Endothelial cell of umbilical vein (primary cell): ENCODE data around the gene TBCD. TPM values are rescaled to one million over a fixed set of nuclear protein-coding genes. Genes with fewer than 3 reads are reported as not detected.

Source experiments
- BruUV-seq: library from RNA; stranded (reverse); fragments of 400-500 nt; replicated peaks from 2 replicates; lab custom pipeline; 2021; lab: Mats Ljungman, UMichigan
- CTCF ChIA-PET: fragments of 300-600, 350-600 bp; sonication (Branson Sonifier 250); formaldehyde crosslinking; loops from one replicate; lab custom pipeline; 2021; ENCODE audit warnings: antibody characterized with exemption, inconsistent platforms; lab: Charles Lee
- POLR2A ChIA-PET: fragments of 300-600, 350-600 bp; sonication (Branson Sonifier 250); formaldehyde crosslinking; loops from one replicate; lab custom pipeline; 2021; ENCODE audit warnings: antibody characterized with exemption, inconsistent platforms; lab: Charles Lee
- DNase-seq: peaks from one replicate; pipeline ENCODE4 v3.0.0-alpha.2; 2011; ENCODE audit warnings: low read depth, low spot score
- FAIRE-seq: peaks from 2 replicates; lab custom pipeline; 2011; peaks lifted over from hg19 to GRCh38; lab: Jason Lieb, UNC
- H2AFZ ChIP-seq: 2 replicates; pipeline ENCODE4 v1.6.0; 2012; ENCODE audit warnings: low read depth, low read length, control low read depth, inconsistent platforms
- H3K27ac ChIP-seq: 2 replicates; pipeline ENCODE4 v1.5.1; 2011; ENCODE audit warnings: low read depth, mild to moderate bottlenecking, control low read depth, low read length, moderate library complexity; ENCODE audit not compliant: insufficient read depth
- H3K27me3 ChIP-seq, 2 experiments: 2 replicates each; pipeline versions ENCODE4 v1.6.0 to v1.6.1; 2011; ENCODE audit warnings: low read length in 2 of 2, mixed read lengths in 1 of 2; ENCODE audit not compliant: control insufficient read depth in 2 of 2, insufficient read depth in 2 of 2
- H3K36me3 ChIP-seq, 2 experiments: 2 replicates in 1 of 2; 3 replicates in 1 of 2; pipeline ENCODE4 v1.5.1; 2011; ENCODE audit warnings: low read length in 2 of 2, mild to moderate bottlenecking in 1 of 2, moderate library complexity in 1 of 2; ENCODE audit not compliant: control insufficient read depth in 2 of 2, insufficient read depth in 2 of 2; ENCODE audit errors: extremely low read depth in 1 of 2
- H3K4me1 ChIP-seq: 3 replicates; pipeline ENCODE4 v1.5.1; 2011; ENCODE audit warnings: mild to moderate bottlenecking, low read length; ENCODE audit not compliant: control insufficient read depth, insufficient read depth; ENCODE audit errors: extremely low read depth
- H3K4me2 ChIP-seq: 2 replicates; pipeline ENCODE4 v1.6.1; 2011; ENCODE audit warnings: low read length, control low read depth, mixed read lengths; ENCODE audit not compliant: insufficient read depth
- H3K4me3 ChIP-seq, 3 experiments: fragments of 200-600 bp in 1 of 3; sonication (generic), shearing (Covaris generic) in 1 of 3; replicated peaks in 1 of 3; 2 replicates each; pipeline ENCODE4 v1.5.1; 2011 to 2016; ENCODE audit warnings: control low read depth in 3 of 3, low read length in 3 of 3, mild to moderate bottlenecking in 2 of 3, inconsistent platforms in 1 of 3, low read depth in 1 of 3, moderate library complexity in 1 of 3; ENCODE audit not compliant: insufficient read depth in 1 of 3
- H3K79me2 ChIP-seq: 2 replicates; pipeline ENCODE4 v1.6.0; 2012; ENCODE audit warnings: low read length, inconsistent platforms; ENCODE audit not compliant: control insufficient read depth, insufficient read depth
- H3K9ac ChIP-seq: replicated peaks from 2 replicates; pipeline ENCODE3; 2011; ENCODE audit warnings: low read length, control low read depth; ENCODE audit not compliant: insufficient read depth; ENCODE audit errors: extremely low read depth
- H3K9me1 ChIP-seq: replicated peaks from 3 replicates; pipeline ENCODE4 v1.6.0; 2011; ENCODE audit warnings: mild to moderate bottlenecking, low read length; ENCODE audit not compliant: control insufficient read depth, insufficient read depth; ENCODE audit errors: extremely low read depth
- H3K9me3 ChIP-seq: replicated peaks from 2 replicates; pipeline ENCODE4 v1.5.1; 2012; ENCODE audit warnings: low read length, inconsistent platforms; ENCODE audit not compliant: control insufficient read depth, insufficient read depth
- H4K20me1 ChIP-seq: replicated peaks from 2 replicates; pipeline ENCODE3; 2011; ENCODE audit warnings: mild to moderate bottlenecking, low read length; ENCODE audit not compliant: control insufficient read depth, insufficient read depth; ENCODE audit errors: extremely low read depth
- EZH2 ChIP-seq: IDR thresholded peaks from 2 replicates; pipeline ENCODE4 v1.6.1; 2012; ENCODE audit warnings: borderline replicate concordance, low read depth, mild to moderate bottlenecking, moderate library complexity, low read length, inconsistent platforms; ENCODE audit not compliant: severe bottlenecking
- FOS ChIP-seq: IDR thresholded peaks from 2 replicates; pipeline ENCODE4 v1.6.1; 2011; ENCODE audit warnings: mild to moderate bottlenecking, low read length, moderate library complexity, borderline replicate concordance; ENCODE audit not compliant: insufficient read depth
- GATA2 ChIP-seq: IDR thresholded peaks from 2 replicates; pipeline ENCODE4 v1.7.0; 2011; ENCODE audit warnings: low read depth, mild to moderate bottlenecking, moderate library complexity, mixed read lengths, low read length; ENCODE audit not compliant: insufficient read length, insufficient read depth
- JUN ChIP-seq: IDR thresholded peaks from 2 replicates; pipeline ENCODE4 v1.6.1; 2011; ENCODE audit warnings: borderline replicate concordance, low read depth; ENCODE audit not compliant: insufficient read length, insufficient read depth
- MYC ChIP-seq: IDR thresholded peaks from one replicate; pipeline ENCODE4 v1.6.1; 2011; ENCODE audit warnings: mild to moderate bottlenecking, low read depth, low read length
- POLR2A ChIP-seq: IDR thresholded peaks from 2 replicates; pipeline ENCODE4 v1.6.1; 2012; ENCODE audit warnings: low read depth, mild to moderate bottlenecking, control low read depth, low read length
- POLR2AphosphoS5 ChIP-seq: IDR thresholded peaks from 2 replicates; pipeline ENCODE4 v1.6.1; 2012; ENCODE audit warnings: low read depth, mild to moderate bottlenecking, control low read depth, low read length, moderate library complexity; ENCODE audit not compliant: insufficient read depth
- dilution Hi-C: fragments of 300-500 bp; cut with MboI; formaldehyde crosslinking; loops from one replicate; pipeline ENCODE4 v1.15.0; 2019; ENCODE audit warnings: low sequenced_read_pairs; ENCODE audit not compliant: extremely low pct_ligation_motif_present
- intact Hi-C: fragments of 100-400 bp; cut with micrococcal nuclease; formaldehyde crosslinking; loops from one replicate; pipeline ENCODE4 v1.10.0; 2022
- polyA plus RNA-seq, 4 experiments: library from polyadenylated mRNA; depleted of rRNA in 3 of 4; stranded (reverse) in 3 of 4; unstranded in 1 of 4; fragments of >200 nt; gene quantifications; 2 replicates each; pipeline versions ENCODE4 v1.2.1 to v1.2.3, GENCODE V29; 2011 to 2012; ENCODE audit warnings: missing spikeins in 1 of 4
- total RNA-seq: library from RNA; stranded (reverse); gene quantifications from 2 replicates; pipeline ENCODE4 v1.2.3, GENCODE V29; 2021
- TF ChIP-seq, protein P1 (sequence below), 2 donors: IDR thresholded peaks; 1 replicate in 1 of 2; 2 replicates in 1 of 2; pipeline ENCODE4 v1.5.1; 2011; ENCODE audit warnings: low read length in 2 of 2, mild to moderate bottlenecking in 2 of 2, moderate library complexity in 2 of 2, control low read depth in 1 of 2, inconsistent platforms in 1 of 2, low read depth in 1 of 2; ENCODE audit not compliant: insufficient read depth in 1 of 2; ENCODE audit errors: extremely low read depth in 1 of 2
- TF ChIP-seq, protein P2 (sequence below): IDR thresholded peaks from 2 replicates; pipeline ENCODE4 v1.6.1; 2011; ENCODE audit not compliant: insufficient read depth, insufficient read length

The TBCD gene
- total and polyA plus RNA-seq, 2 donors (not counting 3 experiments of a cell fraction or from before 2014, with no cell fraction given) = 121 to 145 TPM

DNA sequence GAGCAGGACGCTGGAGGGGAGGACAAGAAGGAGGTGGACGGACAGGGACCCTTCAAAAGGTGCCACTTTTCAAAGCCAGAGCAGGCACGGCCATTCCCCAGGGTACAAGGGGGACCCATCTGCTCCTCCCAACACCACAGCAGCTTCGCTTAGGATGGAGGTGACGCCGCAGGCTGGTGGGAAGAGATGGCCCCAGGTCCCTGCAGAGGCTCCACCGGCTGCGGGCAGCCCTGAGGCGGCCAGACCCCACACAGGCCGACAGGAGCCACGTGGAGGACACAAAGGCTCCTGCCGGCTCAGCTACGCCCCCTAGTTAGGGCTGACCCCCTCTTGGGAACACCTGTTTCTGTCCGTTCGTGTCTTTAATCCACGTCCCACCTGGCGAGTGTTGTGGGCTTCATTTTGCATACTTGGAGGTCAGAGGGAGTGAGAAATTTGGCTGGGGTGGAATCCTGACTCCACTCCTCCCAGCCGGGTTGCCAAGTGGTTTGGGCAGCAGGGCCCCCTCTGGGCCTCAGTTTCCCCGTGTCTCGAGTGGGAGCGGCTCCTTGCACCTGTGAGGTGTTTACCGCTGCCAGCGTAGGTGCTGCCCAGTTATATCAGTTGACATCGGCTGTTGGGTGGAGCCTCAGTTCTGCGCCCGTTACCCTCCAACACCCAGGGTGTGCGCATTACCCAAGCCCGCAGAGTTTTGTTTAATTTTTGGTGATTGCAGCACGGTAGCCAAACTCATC, 41.2 kb upstream of the TBCD start:
- Histone ChIP-seq H3K36me3 (no peaks in the 10 kb centered on the region), H4K20me1 (no peaks in the 10 kb centered on the region), H3K79me2 (no peaks in the 10 kb centered on the region), H3K4me1 (peaks cover under 1% of the 10 kb centered on the region), H2AFZ (no peak overlapping the region), H3K27ac (no peak overlapping the region), H3K9ac (no peak overlapping the region), H3K9me3 (no peaks in the 10 kb centered on the region), H3K27me3 (no peaks in the 10 kb centered on the region), H3K4me2 (no peak overlapping the region), H3K9me1 (no peaks in the 10 kb centered on the region), H3K4me3 (no peak overlapping the region)
- intact Hi-C loops (no loop called here), dilution Hi-C loops (no loop called here)
- FAIRE-seq (no peak), DNase-seq (no peak)
- ChIA-PET CTCF (no interaction called here), POLR2A (no interaction called here)
- BruUV-seq = no TSS peak
- TF ChIP-seq GATA2 (no peak), JUN (no peak), POLR2AphosphoS5 (no peak), EZH2 (no peak), MYC (no peak), POLR2A (no peak), FOS (no peak)
- TF ChIP-seq, protein P1, sequence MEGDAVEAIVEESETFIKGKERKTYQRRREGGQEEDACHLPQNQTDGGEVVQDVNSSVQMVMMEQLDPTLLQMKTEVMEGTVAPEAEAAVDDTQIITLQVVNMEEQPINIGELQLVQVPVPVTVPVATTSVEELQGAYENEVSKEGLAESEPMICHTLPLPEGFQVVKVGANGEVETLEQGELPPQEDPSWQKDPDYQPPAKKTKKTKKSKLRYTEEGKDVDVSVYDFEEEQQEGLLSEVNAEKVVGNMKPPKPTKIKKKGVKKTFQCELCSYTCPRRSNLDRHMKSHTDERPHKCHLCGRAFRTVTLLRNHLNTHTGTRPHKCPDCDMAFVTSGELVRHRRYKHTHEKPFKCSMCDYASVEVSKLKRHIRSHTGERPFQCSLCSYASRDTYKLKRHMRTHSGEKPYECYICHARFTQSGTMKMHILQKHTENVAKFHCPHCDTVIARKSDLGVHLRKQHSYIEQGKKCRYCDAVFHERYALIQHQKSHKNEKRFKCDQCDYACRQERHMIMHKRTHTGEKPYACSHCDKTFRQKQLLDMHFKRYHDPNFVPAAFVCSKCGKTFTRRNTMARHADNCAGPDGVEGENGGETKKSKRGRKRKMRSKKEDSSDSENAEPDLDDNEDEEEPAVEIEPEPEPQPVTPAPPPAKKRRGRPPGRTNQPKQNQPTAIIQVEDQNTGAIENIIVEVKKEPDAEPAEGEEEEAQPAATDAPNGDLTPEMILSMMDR (IDR thresholded peaks at IDR 0.05; ENCODE audit: extremely low read depth in 1 of 2, insufficient read depth in 1 of 2, low read depth in 1 of 2, low read length in 2 of 2) = no peak
- TF ChIP-seq, protein P2, sequence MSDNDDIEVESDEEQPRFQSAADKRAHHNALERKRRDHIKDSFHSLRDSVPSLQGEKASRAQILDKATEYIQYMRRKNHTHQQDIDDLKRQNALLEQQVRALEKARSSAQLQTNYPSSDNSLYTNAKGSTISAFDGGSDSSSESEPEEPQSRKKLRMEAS = no peak
